GM10266 (cell line): ENCODE results near the gene PDE7B.
"Not testable (repeated sequence)": the region's sequence is repeated elsewhere in the genome, so short reads cannot be mapped to it uniquely, and the experiment has no call there.

Experiments used
- DNase-seq: peaks from one replicate; pipeline ENCODE4 v3.0.0; 2012; ENCODE audit errors: extremely low spot score
- TF ChIP-seq, protein P1 (sequence below): IDR thresholded peaks from 2 replicates; pipeline ENCODE4 v1.5.1; 2012; ENCODE audit warnings: mild to moderate bottlenecking, low read depth; ENCODE audit not compliant: control insufficient read depth, insufficient read depth; ENCODE audit errors: missing control alignments

PDE7B gene

DNA sequence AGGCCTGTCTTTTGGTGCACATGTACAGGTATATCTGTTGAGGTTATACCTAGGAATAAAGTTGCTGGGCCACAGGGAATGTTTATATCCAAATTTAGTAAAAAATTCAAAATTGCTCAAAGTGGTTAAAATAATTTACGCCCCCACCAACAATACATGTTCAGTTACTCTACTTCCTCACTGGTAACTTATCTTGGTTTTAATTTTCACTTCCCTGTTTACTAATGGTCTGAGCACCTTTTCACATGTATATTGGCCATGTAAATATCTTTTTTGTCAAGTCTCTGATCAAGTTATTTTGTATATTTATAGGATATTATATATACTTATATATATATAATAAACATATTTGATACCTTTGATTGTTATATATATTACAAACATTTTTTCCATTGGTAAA, 9.7 kb downstream of the PDE7B start:
- no peak for DNase-seq
- TF ChIP-seq, protein P1, sequence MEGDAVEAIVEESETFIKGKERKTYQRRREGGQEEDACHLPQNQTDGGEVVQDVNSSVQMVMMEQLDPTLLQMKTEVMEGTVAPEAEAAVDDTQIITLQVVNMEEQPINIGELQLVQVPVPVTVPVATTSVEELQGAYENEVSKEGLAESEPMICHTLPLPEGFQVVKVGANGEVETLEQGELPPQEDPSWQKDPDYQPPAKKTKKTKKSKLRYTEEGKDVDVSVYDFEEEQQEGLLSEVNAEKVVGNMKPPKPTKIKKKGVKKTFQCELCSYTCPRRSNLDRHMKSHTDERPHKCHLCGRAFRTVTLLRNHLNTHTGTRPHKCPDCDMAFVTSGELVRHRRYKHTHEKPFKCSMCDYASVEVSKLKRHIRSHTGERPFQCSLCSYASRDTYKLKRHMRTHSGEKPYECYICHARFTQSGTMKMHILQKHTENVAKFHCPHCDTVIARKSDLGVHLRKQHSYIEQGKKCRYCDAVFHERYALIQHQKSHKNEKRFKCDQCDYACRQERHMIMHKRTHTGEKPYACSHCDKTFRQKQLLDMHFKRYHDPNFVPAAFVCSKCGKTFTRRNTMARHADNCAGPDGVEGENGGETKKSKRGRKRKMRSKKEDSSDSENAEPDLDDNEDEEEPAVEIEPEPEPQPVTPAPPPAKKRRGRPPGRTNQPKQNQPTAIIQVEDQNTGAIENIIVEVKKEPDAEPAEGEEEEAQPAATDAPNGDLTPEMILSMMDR: no peak

DNA sequence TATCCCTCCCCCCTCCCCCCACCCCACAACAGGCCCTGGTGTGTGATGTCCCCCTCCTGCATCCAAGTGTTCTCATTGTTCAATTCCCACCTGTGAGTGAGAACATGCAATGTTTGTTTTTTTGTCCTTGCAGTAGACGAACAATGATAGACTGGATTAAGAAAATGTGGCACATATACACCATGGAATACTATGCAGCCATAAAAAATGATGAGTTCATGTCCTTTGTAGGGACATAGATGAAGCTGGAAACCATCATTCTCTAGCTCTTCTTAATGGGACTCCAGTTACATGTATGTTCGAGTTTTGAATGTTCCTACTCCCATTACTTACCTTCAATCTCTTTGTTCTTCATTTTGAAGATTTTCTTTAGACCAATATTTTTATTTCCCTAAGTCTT, 13.4 kb downstream of the PDE7B start:
- not testable (repeated sequence) for DNase-seq

GRCh38 chr6:135866445-135867123, 15.1 kb downstream of the PDE7B start:
- TF ChIP-seq, protein P1: no peak
- no peak for DNase-seq

DNA sequence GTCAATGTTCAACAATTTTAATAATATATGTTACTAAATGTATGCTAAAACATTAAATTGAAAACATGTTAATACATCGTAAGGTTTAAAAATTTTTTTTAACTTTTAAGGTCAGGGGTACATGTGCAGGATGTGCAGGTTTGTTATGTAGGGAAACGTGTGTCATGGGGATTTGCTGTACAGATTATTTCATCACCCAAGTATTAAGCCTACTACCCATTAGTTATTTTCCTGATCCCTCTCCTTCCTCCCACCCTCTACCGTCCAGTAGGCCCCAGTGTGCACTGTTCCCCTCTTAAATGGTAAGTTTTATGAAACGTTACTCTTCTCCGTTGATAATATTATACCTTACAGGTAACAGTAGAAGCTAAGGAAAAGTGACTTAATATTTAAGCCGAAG, 15.8 kb downstream of the PDE7B start:
- DNase-seq: no peak
- TF ChIP-seq, protein P1: no peak

GRCh38 chr6:135869857-135870256, 18.4 kb downstream of the PDE7B start:
- TF ChIP-seq, protein P1: no peak

GRCh38 chr6:135870722-135871121, 19.2 kb downstream of the PDE7B start:
- TF ChIP-seq, protein P1: no peak
- DNase-seq: no peak

More at GRCh38 chr6:135869857-135870256, 18.4 kb downstream of the PDE7B start:
- DNase-seq: no peak

DNA sequence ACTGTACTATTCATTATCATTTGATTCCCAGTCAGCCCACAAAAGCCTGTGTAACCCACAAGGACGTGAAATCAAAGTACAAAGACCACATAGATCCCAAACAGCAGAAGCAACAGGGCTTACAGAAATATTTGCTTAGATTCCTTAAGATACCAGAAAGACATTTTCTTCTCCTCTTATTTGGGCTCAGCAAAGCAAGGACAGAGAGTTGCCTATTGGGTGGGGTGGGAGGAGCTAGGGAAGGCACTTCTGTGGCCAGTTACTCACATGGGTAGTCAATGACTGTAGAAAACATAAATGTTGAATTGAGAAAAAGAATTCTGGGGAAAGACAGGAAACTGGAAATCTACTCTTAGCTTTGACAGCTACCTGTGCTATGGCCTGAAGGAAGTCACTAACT, 19.8 kb downstream of the PDE7B start:
- DNase-seq: no peak
- TF ChIP-seq, protein P1: no peak

GRCh38 chr6:135871878-135872277, 20.4 kb downstream of the PDE7B start:
- TF ChIP-seq, protein P1: no peak
- no peak for DNase-seq
